Fibroblast of lung (primary cell): ENCODE results near the gene SEC24C. TPM values are rescaled to one million over a fixed set of nuclear protein-coding genes. Genes with fewer than 3 reads are reported as not detected.

Source experiments
- DNase-seq, 2 donors: peaks; one replicate each; pipeline versions ENCODE4 v3.0.0 to v3.0.0-alpha.2; 2010; ENCODE audit warnings: low read depth in 2 of 2
- H2AFZ ChIP-seq: 2 replicates; pipeline ENCODE4 v1.5.1; 2012; ENCODE audit warnings: low read length, control low read depth, inconsistent platforms
- H3K27ac ChIP-seq: 2 replicates; pipeline ENCODE4 v1.5.1; 2011; ENCODE audit warnings: low read length, control low read depth; ENCODE audit not compliant: insufficient read depth
- H3K27me3 ChIP-seq: 2 replicates; pipeline ENCODE4 v1.5.1; 2011; ENCODE audit warnings: mild to moderate bottlenecking, low read length; ENCODE audit not compliant: control insufficient read depth, insufficient read depth
- H3K36me3 ChIP-seq: 2 replicates; pipeline ENCODE4 v1.5.1; 2011; ENCODE audit warnings: low read length; ENCODE audit not compliant: control insufficient read depth, insufficient read depth
- H3K4me1 ChIP-seq: 2 replicates; pipeline ENCODE4 v1.5.1; 2011; ENCODE audit warnings: low read length; ENCODE audit not compliant: control insufficient read depth, insufficient read depth; ENCODE audit errors: extremely low read depth
- H3K4me2 ChIP-seq: 2 replicates; pipeline ENCODE4 v1.5.1; 2011; ENCODE audit warnings: low read length, control low read depth; ENCODE audit not compliant: insufficient read depth; ENCODE audit errors: extremely low read depth
- H3K4me3 ChIP-seq, 4 experiments: fragments of 200-600 bp in 1 of 4; sonication (generic) in 1 of 4; replicated peaks in 1 of 4; 2 replicates each; pipeline ENCODE4 v1.5.1; 2011 to 2016; ENCODE audit warnings: low read length in 4 of 4, low read depth in 3 of 4, mild to moderate bottlenecking in 3 of 4, control low read depth in 2 of 4, inconsistent platforms in 1 of 4, mixed read lengths in 1 of 4; ENCODE audit not compliant: insufficient read depth in 1 of 4; ENCODE audit errors: control extremely low read depth in 1 of 4
- H3K79me2 ChIP-seq: 2 replicates; pipeline ENCODE4 v1.5.1; 2012; ENCODE audit warnings: mild to moderate bottlenecking, low read length, inconsistent platforms; ENCODE audit not compliant: control insufficient read depth, insufficient read depth
- H3K9ac ChIP-seq: 2 replicates; pipeline ENCODE4 v1.5.1; 2011; ENCODE audit warnings: mild to moderate bottlenecking, low read length, control low read depth; ENCODE audit not compliant: insufficient read depth
- H3K9me3 ChIP-seq: 2 replicates; pipeline ENCODE4 v1.5.1; 2012; ENCODE audit warnings: low read depth, low read length; ENCODE audit not compliant: control insufficient read depth, insufficient read depth
- H4K20me1 ChIP-seq: 2 replicates; pipeline ENCODE4 v1.5.1; 2011; ENCODE audit warnings: low read length; ENCODE audit not compliant: control insufficient read depth, insufficient read depth; ENCODE audit errors: extremely low read depth
- EZH2 ChIP-seq: IDR thresholded peaks from 2 replicates; pipeline ENCODE4 v1.5.1; 2012; ENCODE audit warnings: low read length, control low read depth, mild to moderate bottlenecking; ENCODE audit errors: missing control alignments
- polyA plus RNA-seq, 2 donors: library from polyadenylated mRNA; depleted of rRNA in 1 of 2; stranded (reverse) in 1 of 2; unstranded in 1 of 2; fragments of >200 nt; gene quantifications; 2 replicates each; pipeline ENCODE4 v1.2.1, GENCODE V29; 2011 to 2012; ENCODE audit warnings: missing spikeins in 1 of 2
- total RNA-seq: library from RNA; depleted of rRNA; stranded (reverse); fragments of >200 nt; gene quantifications from 2 replicates; pipeline ENCODE4 v1.2.1, GENCODE V29; 2014
- TF ChIP-seq, protein P1 (sequence below), 2 donors: IDR thresholded peaks in 1 of 2; conservative IDR thresholded peaks in 1 of 2; 1 replicate in 1 of 2; 2 replicates in 1 of 2; pipeline ENCODE4 v1.5.1; 2011 to 2012; ENCODE audit warnings: low read length in 2 of 2, control low read depth in 1 of 2, inconsistent platforms in 1 of 2, low read depth in 1 of 2, mild to moderate bottlenecking in 1 of 2

The SEC24C gene
- total and polyA plus RNA-seq, 2 donors (not counting 1 experiment from before 2014, with no cell fraction given): 58.0 to 60.4 TPM

DNA sequence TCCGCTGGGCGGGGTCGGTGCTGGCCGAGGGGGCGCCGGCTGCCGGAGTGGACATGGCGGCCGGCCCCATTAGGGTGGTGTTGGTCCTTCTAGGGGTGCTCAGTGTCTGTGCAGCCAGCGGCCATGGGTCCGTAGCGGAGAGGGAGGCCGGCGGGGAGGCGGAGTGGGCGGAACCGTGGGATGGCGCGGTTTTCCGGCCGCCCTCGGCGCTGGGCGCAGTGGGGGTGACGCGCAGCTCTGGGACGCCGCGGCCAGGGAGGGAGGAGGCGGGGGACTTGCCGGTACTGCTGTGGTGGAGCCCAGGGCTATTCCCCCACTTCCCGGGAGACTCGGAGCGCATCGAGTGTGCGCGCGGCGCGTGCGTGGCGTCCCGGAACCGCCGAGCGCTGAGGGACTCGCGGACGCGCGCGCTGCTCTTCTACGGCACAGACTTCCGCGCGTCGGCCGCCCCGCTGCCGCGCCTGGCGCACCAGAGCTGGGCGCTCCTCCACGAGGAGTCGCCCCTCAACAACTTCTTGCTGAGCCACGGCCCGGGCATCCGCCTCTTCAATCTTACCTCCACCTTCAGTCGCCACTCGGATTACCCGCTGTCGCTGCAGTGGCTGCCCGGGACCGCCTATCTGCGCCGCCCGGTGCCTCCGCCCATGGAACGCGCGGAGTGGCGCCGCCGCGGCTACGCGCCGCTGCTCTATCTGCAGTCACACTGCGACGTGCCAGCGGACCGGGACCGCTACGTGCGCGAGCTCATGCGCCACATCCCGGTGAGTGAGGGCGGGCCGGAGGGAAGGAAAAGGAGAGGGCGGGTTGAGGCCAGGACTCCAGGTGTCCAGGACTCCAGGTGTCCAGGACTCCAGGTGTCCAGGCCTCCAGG lies 28.3 kb downstream of the SEC24C start:
- H3K79me2 ChIP-seq: peaks cover 37% of the 10 kb centered on the region
- no peaks in the 10 kb centered on the region for H4K20me1 ChIP-seq
- H3K27me3 ChIP-seq: no peaks in the 10 kb centered on the region
- H3K36me3 ChIP-seq: peaks cover 27% of the 10 kb centered on the region
- H3K9me3 ChIP-seq: no peaks in the 10 kb centered on the region
- H3K9ac ChIP-seq: peak overlapping the region; percentile 95
- DNase-seq: peak; percentile 78 to 84
- peaks cover 15% of the 10 kb centered on the region for H3K4me1 ChIP-seq
- peak overlapping the region; percentile 96 for H3K27ac ChIP-seq
- H3K4me2 ChIP-seq: peak overlapping the region; percentile 100
- TF ChIP-seq EZH2: no peak
- TF ChIP-seq, protein P1, sequence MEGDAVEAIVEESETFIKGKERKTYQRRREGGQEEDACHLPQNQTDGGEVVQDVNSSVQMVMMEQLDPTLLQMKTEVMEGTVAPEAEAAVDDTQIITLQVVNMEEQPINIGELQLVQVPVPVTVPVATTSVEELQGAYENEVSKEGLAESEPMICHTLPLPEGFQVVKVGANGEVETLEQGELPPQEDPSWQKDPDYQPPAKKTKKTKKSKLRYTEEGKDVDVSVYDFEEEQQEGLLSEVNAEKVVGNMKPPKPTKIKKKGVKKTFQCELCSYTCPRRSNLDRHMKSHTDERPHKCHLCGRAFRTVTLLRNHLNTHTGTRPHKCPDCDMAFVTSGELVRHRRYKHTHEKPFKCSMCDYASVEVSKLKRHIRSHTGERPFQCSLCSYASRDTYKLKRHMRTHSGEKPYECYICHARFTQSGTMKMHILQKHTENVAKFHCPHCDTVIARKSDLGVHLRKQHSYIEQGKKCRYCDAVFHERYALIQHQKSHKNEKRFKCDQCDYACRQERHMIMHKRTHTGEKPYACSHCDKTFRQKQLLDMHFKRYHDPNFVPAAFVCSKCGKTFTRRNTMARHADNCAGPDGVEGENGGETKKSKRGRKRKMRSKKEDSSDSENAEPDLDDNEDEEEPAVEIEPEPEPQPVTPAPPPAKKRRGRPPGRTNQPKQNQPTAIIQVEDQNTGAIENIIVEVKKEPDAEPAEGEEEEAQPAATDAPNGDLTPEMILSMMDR (conservative IDR thresholded peaks at IDR 0.05 in 1 of 2, IDR thresholded peaks at IDR 0.05 in 1 of 2; ENCODE audit: low read depth in 1 of 2, low read length in 2 of 2): no peak
- peak overlapping the region; percentile 82 to 91 (median 89) for H3K4me3 ChIP-seq
- peak overlapping the region; percentile 34 for H2AFZ ChIP-seq

DNA sequence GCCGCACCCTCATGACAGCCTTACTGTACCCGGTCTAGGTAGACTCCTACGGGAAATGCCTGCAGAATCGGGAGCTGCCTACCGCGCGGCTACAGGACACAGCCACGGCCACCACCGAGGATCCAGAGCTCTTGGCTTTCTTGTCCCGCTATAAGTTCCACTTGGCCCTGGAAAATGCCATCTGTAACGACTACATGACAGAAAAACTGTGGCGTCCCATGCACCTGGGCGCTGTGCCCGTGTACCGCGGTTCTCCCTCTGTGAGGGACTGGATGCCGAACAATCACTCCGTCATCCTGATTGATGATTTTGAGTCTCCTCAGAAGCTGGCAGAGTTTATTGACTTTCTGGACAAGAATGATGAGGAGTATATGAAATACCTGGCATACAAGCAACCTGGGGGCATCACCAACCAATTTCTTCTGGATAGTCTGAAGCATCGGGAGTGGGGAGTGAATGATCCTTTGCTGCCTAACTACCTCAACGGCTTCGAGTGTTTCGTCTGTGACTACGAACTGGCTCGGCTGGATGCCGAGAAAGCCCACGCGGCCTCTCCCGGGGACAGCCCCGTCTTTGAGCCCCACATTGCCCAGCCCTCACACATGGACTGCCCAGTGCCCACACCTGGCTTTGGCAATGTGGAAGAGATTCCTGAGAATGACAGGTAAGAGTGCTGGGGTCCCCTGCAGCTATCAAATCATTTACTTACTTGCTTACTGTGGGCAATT lies 29.1 kb downstream of the SEC24C start:
- no peaks in the 10 kb centered on the region for H3K27me3 ChIP-seq
- peak overlapping the region; percentile 100 for H3K4me2 ChIP-seq
- peaks cover 26% of the 10 kb centered on the region for H3K36me3 ChIP-seq
- peak overlapping the region; percentile 96 for H3K27ac ChIP-seq
- H4K20me1 ChIP-seq: no peaks in the 10 kb centered on the region
- peak overlapping the region; percentile 95 for H3K9ac ChIP-seq
- TF ChIP-seq, protein P1 (conservative IDR thresholded peaks at IDR 0.05 in 1 of 2, IDR thresholded peaks at IDR 0.05 in 1 of 2; ENCODE audit: low read depth in 1 of 2, low read length in 2 of 2): no peak
- TF ChIP-seq EZH2: no peak
- peak overlapping the region; percentile 82 to 91 (median 89) for H3K4me3 ChIP-seq
- peaks cover 39% of the 10 kb centered on the region for H3K79me2 ChIP-seq
- H3K4me1 ChIP-seq: peaks cover 15% of the 10 kb centered on the region
- H3K9me3 ChIP-seq: no peaks in the 10 kb centered on the region
- peak overlapping the region; percentile 15 for H2AFZ ChIP-seq
- DNase-seq: no peak

DNA sequence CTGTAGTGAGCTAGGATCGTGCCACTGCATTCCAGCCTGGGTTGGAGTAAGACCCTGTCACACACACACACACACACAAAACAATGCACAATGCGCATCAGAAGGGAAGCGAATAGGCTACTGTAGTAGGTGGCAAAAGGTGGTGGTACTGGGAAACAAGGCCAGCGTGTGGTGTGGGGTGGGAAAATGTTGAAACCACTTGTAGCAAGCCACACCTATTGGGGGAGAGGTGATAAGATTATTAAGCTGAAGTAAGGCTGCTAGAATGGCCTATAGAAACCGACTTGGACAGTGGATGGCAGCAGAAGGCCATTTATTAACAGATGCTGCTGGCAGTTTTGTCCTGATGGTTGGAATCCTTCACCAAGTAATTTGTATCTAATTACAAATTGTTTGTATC lies 30.5 kb downstream of the SEC24C start:
- H3K27me3 ChIP-seq: no peaks in the 10 kb centered on the region
- H3K36me3 ChIP-seq: peaks cover 17% of the 10 kb centered on the region
- no peaks in the 10 kb centered on the region for H3K9me3 ChIP-seq
- H3K27ac ChIP-seq: no peak overlapping the region
- H3K9ac ChIP-seq: no peak overlapping the region
- H3K4me3 ChIP-seq: peak overlapping the region; percentile 27 to 91 (median 66)
- peak; percentile 31 to 33 for DNase-seq
- peaks cover 15% of the 10 kb centered on the region for H3K4me1 ChIP-seq
- peak overlapping the region; percentile 100 for H3K4me2 ChIP-seq
- no peak overlapping the region for H2AFZ ChIP-seq
- TF ChIP-seq, protein P1 (conservative IDR thresholded peaks at IDR 0.05 in 1 of 2, IDR thresholded peaks at IDR 0.05 in 1 of 2; ENCODE audit: low read depth in 1 of 2, low read length in 2 of 2): no peak
- no peak for TF ChIP-seq EZH2
- no peaks in the 10 kb centered on the region for H4K20me1 ChIP-seq
- peaks cover 41% of the 10 kb centered on the region for H3K79me2 ChIP-seq
